Stomach (tissue), 9 donors: ENCODE data around the gene ZNF385C. TPM values are rescaled to one million over a fixed set of nuclear protein-coding genes. Genes with fewer than 3 reads are reported as not detected.

Experiments used
- DNase-seq, 2 donors: peaks; one replicate each; pipeline versions ENCODE4 v3.0.0 to v3.0.0-alpha.2; 2013 to 2019
- H3K27ac ChIP-seq, 5 donors: fragments of 200-600 bp in 4 of 5; sonication (generic) in 4 of 5; one replicate each; pipeline ENCODE4 v1.5.1; 2013 to 2019; ENCODE audit warnings: mild to moderate bottlenecking in 1 of 5, moderate library complexity in 1 of 5
- H3K27me3 ChIP-seq, 3 donors: fragments of 200-600 bp; sonication (generic); one replicate each; pipeline ENCODE4 v1.5.1; 2017 to 2019; ENCODE audit warnings: mixed run types in 1 of 3
- H3K36me3 ChIP-seq, 4 donors: fragments of 200-600 bp; sonication (generic); 1 replicate in 3 of 4; 2 replicates in 1 of 4; pipeline ENCODE4 v1.5.1; 2016 to 2019
- H3K4me1 ChIP-seq, 4 donors: fragments of 200-600 bp; sonication (generic); one replicate each; pipeline ENCODE4 v1.5.1; 2016 to 2019
- H3K4me3 ChIP-seq, 4 donors: fragments of 200-600 bp; sonication (generic) in 3 of 4; one replicate each; pipeline ENCODE4 v1.5.1; 2016 to 2019; ENCODE audit warnings: mild to moderate bottlenecking in 1 of 4
- H3K9me3 ChIP-seq, 4 donors: fragments of 200-600 bp; sonication (generic); one replicate each; pipeline ENCODE4 v1.5.1; 2016 to 2019
- CTCF ChIP-seq, 7 experiments: fragments of 450-650 bp in 4 of 7; fragments of 200-600 bp in 3 of 7; sonication (generic) in 3 of 7; IDR thresholded peaks; one replicate each; pipeline ENCODE4 v1.5.1; 2016 to 2019; ENCODE audit warnings: antibody characterized with exemption in 7 of 7, control low read depth in 2 of 7, mild to moderate bottlenecking in 1 of 7
- EP300 ChIP-seq: sonication (generic); formaldehyde crosslinking; IDR thresholded peaks from one replicate; pipeline ENCODE4 v1.6.1; 2017; ENCODE audit warnings: antibody characterized with exemption
- POLR2A ChIP-seq, 4 donors: fragments of 450-650 bp; IDR thresholded peaks; one replicate each; pipeline ENCODE4 v1.6.1; 2016; ENCODE audit warnings: antibody characterized with exemption in 4 of 4, control low read depth in 2 of 4, mild to moderate bottlenecking in 1 of 4, moderate library complexity in 1 of 4
- POLR2AphosphoS5 ChIP-seq, 3 donors: sonication (generic); formaldehyde crosslinking; IDR thresholded peaks; one replicate each; pipeline ENCODE4 v1.6.1; 2016; ENCODE audit warnings: antibody characterized with exemption in 3 of 3
- WGBS, 5 donors: extraction: QIAGEN DNeasy Blood & Tissue Kit in 3 of 5; methylation state at CpG; one replicate each; pipeline versions ENCODE4 v1.1.5 to v1.1.7; 2013 to 2018; 5-methylcytosine and 5-hydroxymethylcytosine counted together
- intact Hi-C: fragments of 100-400 bp; cut with DNase I; formaldehyde crosslinking; loops from one replicate; pipeline ENCODE4 v1.15.1; 2023; ENCODE audit warnings: low total_unique reads
- polyA plus RNA-seq, 3 donors: library from polyadenylated mRNA; stranded (reverse); fragments of 200-250 nt; gene quantifications; one replicate each; pipeline ENCODE4 v1.2.3, GENCODE V29; 2013
- total RNA-seq, 5 donors: library from RNA; depleted of rRNA; stranded (reverse); fragments of >200 nt; gene quantifications; one replicate each; pipeline versions ENCODE4 v1.1.0 to v1.2.3, GENCODE V29; 2014 to 2016
- donor health status: healthy with polysubstance abuse.
- donor health status: Bipolar disorder and iron deficiency.
- donor health status: healthy.

ZNF385C gene
- total and polyA plus RNA-seq, 8 donors, result 0.31 to 1.4 (median 0.70) TPM; not detected in 4

GRCh38 chr17:42041619-42042018 lies 56.7 kb downstream of the ZNF385C start:
- intact Hi-C loops, result no loop called here
- TF ChIP-seq EP300 (no peak), CTCF (IDR thresholded peaks at IDR 0.05) (no peak), POLR2A (IDR thresholded peaks at IDR 0.05) (no peak)
- Histone ChIP-seq H3K36me3 (peaks cover 0 to 7% (median 3%) of the 10 kb centered on the region in 4 donors), H3K4me3 (no peak overlapping the region), H3K27ac (no peak overlapping the region), H3K27me3 (peaks cover 0 to 26% (median 9%) of the 10 kb centered on the region in 3 donors), H3K4me1 (peaks cover 0 to 11% (median 7%) of the 10 kb centered on the region in 4 donors), H3K9me3 (no peaks in the 10 kb centered on the region)
- no peak for DNase-seq

GRCh38 chr17:42040818-42041217 lies 57.5 kb downstream of the ZNF385C start:
- 93 to 98% (median 95%) methylated on average over 6 to 10 of the region's 10 CpGs for WGBS, 5 donors
- peaks cover 0 to 11% (median 7%) of the 10 kb centered on the region in 4 donors for H3K4me1 ChIP-seq
- no peaks in the 10 kb centered on the region for H3K9me3 ChIP-seq
- TF ChIP-seq POLR2A (IDR thresholded peaks at IDR 0.05) (no peak), EP300 (no peak), POLR2AphosphoS5 (IDR thresholded peaks at IDR 0.05) (no peak), CTCF (IDR thresholded peaks at IDR 0.05) (no peak)
- no peak for DNase-seq
- H3K4me3 ChIP-seq, result no peak overlapping the region
- H3K36me3 ChIP-seq, result peaks cover 0 to 7% (median 3%) of the 10 kb centered on the region in 4 donors
- peaks cover 0 to 26% (median 9%) of the 10 kb centered on the region in 3 donors for H3K27me3 ChIP-seq
- intact Hi-C loops, result no loop called here
- no peak overlapping the region for H3K27ac ChIP-seq

GRCh38 chr17:42039794-42040763 lies 58.2 kb downstream of the ZNF385C start:
- Histone ChIP-seq H3K4me3 (peak overlapping the region in 3 of 4 donors; percentile 16 to 21 (median 21)), H3K27me3 (peaks cover 0 to 26% (median 9%) of the 10 kb centered on the region in 3 donors), H3K9me3 (no peaks in the 10 kb centered on the region), H3K27ac (no peak overlapping the region), H3K4me1 (peaks cover 0 to 11% (median 7%) of the 10 kb centered on the region in 4 donors), H3K36me3 (peaks cover 0 to 7% (median 3%) of the 10 kb centered on the region in 4 donors)
- peak in 1 of 2 donors; percentile 40 for DNase-seq
- no peak for TF ChIP-seq POLR2AphosphoS5 (IDR thresholded peaks at IDR 0.05)
- TF ChIP-seq POLR2A (IDR thresholded peaks at IDR 0.05), result no peak
- no peak for TF ChIP-seq EP300
- TF ChIP-seq CTCF (IDR thresholded peaks at IDR 0.05), result no peak
- 32 to 91% (median 46%) methylated on average over 4 to 77 of the region's 77 CpGs for WGBS, 5 donors
- intact Hi-C loops, result no loop called here

GRCh38 chr17:42038221-42038973 lies 59.9 kb downstream of the ZNF385C start:
- TF ChIP-seq CTCF (IDR thresholded peaks at IDR 0.05), result no peak
- no peak for TF ChIP-seq POLR2AphosphoS5 (IDR thresholded peaks at IDR 0.05)
- no peak for TF ChIP-seq EP300
- TF ChIP-seq POLR2A (IDR thresholded peaks at IDR 0.05), result no peak
- H3K36me3 ChIP-seq, result peaks cover 0 to 7% (median 3%) of the 10 kb centered on the region in 4 donors
- H3K4me1 ChIP-seq, result peaks cover 0 to 11% (median 7%) of the 10 kb centered on the region in 4 donors
- no peaks in the 10 kb centered on the region for H3K9me3 ChIP-seq
- no peak overlapping the region for H3K4me3 ChIP-seq
- DNase-seq, result no peak
- H3K27ac ChIP-seq, result no peak overlapping the region
- H3K27me3 ChIP-seq, result peaks cover 0 to 26% (median 9%) of the 10 kb centered on the region in 3 donors
- 68 to 76% (median 69%) methylated on average over 5 of the region's 5 CpGs for WGBS, 5 donors
- intact Hi-C loops, result no loop called here
